Ectodermal cell (in vitro differentiated cells): Measurements from ENCODE around the gene TACC2.

ENCODE experiments used
- H3K27ac ChIP-seq: 2 replicates; pipeline ENCODE4 v1.7.0; 2013; ENCODE audit warnings: mild to moderate bottlenecking, low read depth, low read length; ENCODE audit not compliant: insufficient read depth, poor library complexity, severe bottlenecking
- H3K27me3 ChIP-seq: 2 replicates; pipeline ENCODE4 v1.7.0; 2013; ENCODE audit warnings: mild to moderate bottlenecking, low read length; ENCODE audit not compliant: insufficient read depth, control insufficient read depth, poor library complexity, severe bottlenecking
- H3K36me3 ChIP-seq: one replicate; pipeline ENCODE4 v1.7.0; 2013; ENCODE audit warnings: low read length; ENCODE audit not compliant: control insufficient read depth, insufficient read depth
- H3K4me1 ChIP-seq: one replicate; pipeline ENCODE4 v1.7.0; 2013; ENCODE audit warnings: low read length; ENCODE audit not compliant: control insufficient read depth, insufficient read depth
- H3K4me3 ChIP-seq: 2 replicates; pipeline ENCODE4 v1.7.0; 2013; ENCODE audit warnings: low read depth, low read length, control low read depth; ENCODE audit not compliant: insufficient read depth
- H3K9me3 ChIP-seq: 2 replicates; pipeline ENCODE4 v1.7.0; 2013; ENCODE audit warnings: mild to moderate bottlenecking, low read length, moderate library complexity; ENCODE audit not compliant: control insufficient read depth
- WGBS, 2 experiments: methylation state at CpG; one replicate each; pipeline ENCODE4 v1.1.7; 2013; ENCODE audit warnings: missing lambda C conversion rate in 2 of 2; 5-methylcytosine and 5-hydroxymethylcytosine counted together

TACC2 gene

GRCh38 chr10:122143238-122143841, 154.4 kb downstream of the TACC2 start:
- peaks cover 6% of the 10 kb centered on the region for H3K4me1 ChIP-seq
- H3K27me3 ChIP-seq, result no peaks in the 10 kb centered on the region
- WGBS, 2 experiments, result 85% methylated on average over 14 of the region's 14 CpGs
- peaks cover 17% of the 10 kb centered on the region for H3K36me3 ChIP-seq
- H3K27ac ChIP-seq, result no peak overlapping the region
- H3K4me3 ChIP-seq, result no peak overlapping the region
- no peaks in the 10 kb centered on the region for H3K9me3 ChIP-seq

DNA sequence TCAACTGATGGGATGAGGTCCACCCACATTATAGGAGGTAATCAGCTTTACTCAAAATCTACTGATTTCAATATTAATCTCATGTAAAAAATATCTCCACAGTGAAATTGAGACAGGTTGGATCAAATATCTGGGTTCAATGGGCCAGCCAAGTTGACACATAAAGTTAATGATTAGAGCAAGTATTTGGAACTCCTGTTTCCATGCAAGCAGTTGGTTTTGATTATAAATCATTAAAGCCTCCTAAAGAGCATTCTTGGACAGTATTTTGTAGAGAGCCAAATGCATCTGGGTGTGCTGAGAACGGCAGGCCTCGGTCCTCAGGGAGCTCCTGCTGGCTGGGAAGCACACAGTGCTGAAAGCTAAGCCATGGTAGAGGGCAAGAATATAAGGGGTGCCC, 155.2 kb downstream of the TACC2 start:
- H3K27ac ChIP-seq, result no peak overlapping the region
- H3K4me3 ChIP-seq, result no peak overlapping the region
- peaks cover 17% of the 10 kb centered on the region for H3K36me3 ChIP-seq
- WGBS, 2 experiments, result 100% methylated on average over 2 of the region's 2 CpGs
- peaks cover 14% of the 10 kb centered on the region for H3K4me1 ChIP-seq
- H3K27me3 ChIP-seq, result no peaks in the 10 kb centered on the region
- no peaks in the 10 kb centered on the region for H3K9me3 ChIP-seq

- Histone ChIP-seq H3K36me3 (peaks cover 17% of the 10 kb centered on the region), H3K4me3 (no peak overlapping the region), H3K4me1 (peaks cover 16% of the 10 kb centered on the region), H3K27me3 (no peaks in the 10 kb centered on the region), H3K27ac (no peak overlapping the region), H3K9me3 (no peaks in the 10 kb centered on the region)
- 92 to 93% methylated on average over 2 of the region's 2 CpGs for WGBS, 2 experiments
These were observed 156.2 kb downstream of the TACC2 start for GRCh38 chr10:122145113-122145512.

- Histone ChIP-seq H3K9me3 (no peaks in the 10 kb centered on the region), H3K36me3 (peaks cover 17% of the 10 kb centered on the region), H3K27me3 (no peaks in the 10 kb centered on the region), H3K27ac (no peak overlapping the region), H3K4me1 (peaks cover 11% of the 10 kb centered on the region), H3K4me3 (no peak overlapping the region)
- 95 to 97% methylated on average over 7 of the region's 7 CpGs for WGBS, 2 experiments
These were observed 158.7 kb downstream of the TACC2 start for GRCh38 chr10:122147663-122148062.

DNA sequence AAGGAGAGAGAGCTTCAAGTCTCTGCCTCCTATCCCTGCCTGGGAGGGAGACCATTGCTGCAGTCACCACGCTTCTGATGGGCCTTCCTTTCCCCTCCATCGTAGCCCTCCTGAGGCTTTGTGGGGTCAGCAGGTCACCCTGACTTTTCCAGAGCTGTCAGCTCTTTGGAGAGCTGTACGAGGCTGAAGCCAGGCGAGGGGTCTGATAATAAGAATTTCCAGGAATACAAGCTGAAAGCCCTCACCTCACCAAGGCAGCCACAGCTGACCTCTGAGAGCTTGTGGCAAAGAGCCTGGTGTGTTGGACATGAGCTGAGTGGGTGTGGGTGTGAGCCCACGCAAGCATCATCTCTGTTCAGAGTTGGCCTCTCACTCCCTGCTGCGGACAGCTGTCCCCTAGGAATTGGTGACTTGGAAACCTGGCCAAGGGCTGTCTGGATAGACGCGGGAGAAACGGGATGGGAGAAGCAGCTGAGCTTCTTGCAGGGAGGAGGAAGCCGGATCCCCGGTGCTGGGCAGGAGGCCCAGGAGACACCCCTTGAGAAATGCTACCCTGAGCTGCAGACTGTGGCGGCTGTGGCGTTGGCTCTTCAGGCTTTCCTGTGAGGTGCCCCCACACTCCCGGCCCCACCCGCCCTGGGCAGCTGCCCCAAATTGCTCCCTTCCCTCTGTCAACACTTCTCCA, 160.1 kb downstream of the TACC2 start:
- no peak overlapping the region for H3K4me3 ChIP-seq
- H3K27me3 ChIP-seq, result no peaks in the 10 kb centered on the region
- H3K9me3 ChIP-seq, result no peaks in the 10 kb centered on the region
- H3K4me1 ChIP-seq, result peaks cover 11% of the 10 kb centered on the region
- peak overlapping the region; percentile 84 for H3K27ac ChIP-seq
- 82 to 87% methylated on average over 15 of the region's 15 CpGs for WGBS, 2 experiments
- H3K36me3 ChIP-seq, result peaks cover 15% of the 10 kb centered on the region

DNA sequence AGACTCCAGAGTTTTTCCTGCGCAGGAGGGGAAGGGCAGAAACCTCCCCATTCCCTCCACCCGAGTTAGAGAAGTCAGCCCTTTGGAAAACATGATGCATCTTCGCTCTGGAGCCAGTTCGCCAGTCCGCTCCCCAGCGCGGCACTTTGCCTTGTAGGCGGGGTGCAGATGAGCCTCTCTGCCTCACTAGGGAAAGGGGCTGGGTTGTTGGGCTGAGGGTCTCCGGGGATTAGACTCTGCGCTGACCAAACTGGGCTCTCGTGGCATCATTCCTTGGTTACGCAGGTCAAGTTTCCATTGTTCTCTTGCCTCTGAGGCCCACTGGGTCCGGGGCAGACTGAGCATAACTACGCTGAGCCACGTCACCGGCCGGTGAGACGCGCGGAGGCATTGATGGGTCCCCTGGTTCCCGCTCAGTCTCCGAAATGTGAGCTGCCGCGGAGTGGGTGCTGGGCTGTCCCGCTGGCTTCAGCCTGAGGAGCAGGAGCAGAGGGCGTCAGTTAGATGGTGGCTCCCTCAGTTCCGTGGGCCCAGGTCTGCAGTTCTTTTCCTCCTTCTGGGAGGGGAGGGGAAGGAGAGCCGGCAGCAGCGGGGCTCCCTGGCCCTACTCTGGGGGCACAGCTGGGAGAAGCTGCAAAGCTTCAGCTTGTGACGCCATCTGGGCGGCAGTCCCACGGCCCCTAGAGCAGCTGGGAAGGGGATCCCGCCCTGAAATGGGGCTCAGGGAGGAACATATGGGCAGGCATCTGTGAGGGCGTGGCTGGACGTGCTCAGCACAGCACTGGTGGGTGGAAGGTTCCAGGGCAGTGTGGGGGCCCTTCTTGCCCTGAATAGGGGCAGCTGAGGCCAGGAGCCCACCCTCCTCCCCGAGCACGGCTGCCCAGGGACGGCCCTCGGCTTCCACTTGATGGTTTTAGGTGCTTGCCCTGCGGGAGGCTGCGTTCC, 160.9 kb downstream of the TACC2 start:
- 91 to 93% methylated on average over 41 of the region's 41 CpGs for WGBS, 2 experiments
- Histone ChIP-seq H3K27me3 (no peaks in the 10 kb centered on the region), H3K4me1 (peaks cover 16% of the 10 kb centered on the region), H3K9me3 (no peaks in the 10 kb centered on the region), H3K27ac (no peak overlapping the region), H3K4me3 (no peak overlapping the region), H3K36me3 (peaks cover 7% of the 10 kb centered on the region)

GRCh38 chr10:122151121-122151694, 162.2 kb downstream of the TACC2 start:
- WGBS, 2 experiments, result 83 to 89% methylated on average over 5 of the region's 5 CpGs
- Histone ChIP-seq H3K27ac (no peak overlapping the region), H3K36me3 (no peaks in the 10 kb centered on the region), H3K27me3 (no peaks in the 10 kb centered on the region), H3K9me3 (no peaks in the 10 kb centered on the region), H3K4me1 (peaks cover 18% of the 10 kb centered on the region), H3K4me3 (no peak overlapping the region)

- 87 to 90% methylated on average over 9 of the region's 9 CpGs for WGBS, 2 experiments
- Histone ChIP-seq H3K4me1 (peaks cover 18% of the 10 kb centered on the region), H3K4me3 (no peak overlapping the region), H3K27ac (no peak overlapping the region), H3K27me3 (no peaks in the 10 kb centered on the region), H3K9me3 (no peaks in the 10 kb centered on the region), H3K36me3 (no peaks in the 10 kb centered on the region)
These were observed 163.6 kb downstream of the TACC2 start for GRCh38 chr10:122152544-122152943.

GRCh38 chr10:122154031-122154544, 165.1 kb downstream of the TACC2 start:
- Histone ChIP-seq H3K4me1 (peaks cover 9% of the 10 kb centered on the region), H3K9me3 (no peaks in the 10 kb centered on the region), H3K27ac (no peak overlapping the region), H3K27me3 (no peaks in the 10 kb centered on the region), H3K4me3 (no peak overlapping the region), H3K36me3 (no peaks in the 10 kb centered on the region)
- WGBS, 2 experiments, result 72 to 74% methylated on average over 10 of the region's 10 CpGs
